GM12892 (cell line): Measurements from ENCODE around the gene UBE4B.

Source experiments
- POLR2A ChIP-seq: IDR thresholded peaks from 2 replicates; pipeline ENCODE4 v1.6.1; 2011; ENCODE audit warnings: low read depth, low read length, control low read depth
- POLR2AphosphoS5 ChIP-seq: IDR thresholded peaks from 2 replicates; pipeline ENCODE4 v1.6.1; 2011; ENCODE audit warnings: low read depth, low read length, control low read depth
- TAF1 ChIP-seq: IDR thresholded peaks from 2 replicates; pipeline ENCODE4 v1.6.1; 2011; ENCODE audit warnings: low read depth, mild to moderate bottlenecking, control low read depth, low read length, borderline replicate concordance

- TF ChIP-seq POLR2AphosphoS5 (no peak), POLR2A (no peak), TAF1 (no peak)
These were observed 146.0 kb downstream of the UBE4B start for GRCh38 chr1:10178597-10179405.
